ENCODE data around the gene TCF7L2.

The TCF7L2 gene

GRCh38 chr10:112949875-112950507, at the start of gene TCF7L2:
Gene TCF7L2, plus strand, starts transcription at chr10:112950247. Its CDS starts 510 bp downstream, at chr10:112950757.
- peak; percentile 97 for DNase-seq (ENCODE audit: low spot score)

- DNase-seq (ENCODE audit: low spot score) = no peak
Measured at GRCh38 chr10:112902730-112903129, 47.3 kb upstream of the TCF7L2 start.

GRCh38 chr10:112904000-112904399, 46.0 kb upstream of the TCF7L2 start:
- no peak for DNase-seq (ENCODE audit: low spot score)

- DNase-seq (ENCODE audit: low spot score) = no peak
Measured at GRCh38 chr10:112906945-112907344, 43.1 kb upstream of the TCF7L2 start.

GRCh38 chr10:112907893-112908292, 42.2 kb upstream of the TCF7L2 start:
- DNase-seq (ENCODE audit: low spot score) = no peak

GRCh38 chr10:112911206-112911605, 38.8 kb upstream of the TCF7L2 start:
- no peak for DNase-seq (ENCODE audit: low spot score)

GRCh38 chr10:112912410-112912928, 37.6 kb upstream of the TCF7L2 start:
- DNase-seq (ENCODE audit: low spot score) = no peak

- no peak for DNase-seq (ENCODE audit: low spot score)
Measured at GRCh38 chr10:112913255-112913654, 36.8 kb upstream of the TCF7L2 start.

GRCh38 chr10:112913661-112914287, 36.3 kb upstream of the TCF7L2 start:
- DNase-seq (ENCODE audit: low spot score) = no peak

GRCh38 chr10:112914288-112914952, 35.6 kb upstream of the TCF7L2 start:
- DNase-seq (ENCODE audit: low spot score) = no peak

GRCh38 chr10:112915590-112916572, 34.2 kb upstream of the TCF7L2 start:
- no peak for DNase-seq (ENCODE audit: low spot score)

- no peak for DNase-seq (ENCODE audit: low spot score)
Measured at GRCh38 chr10:112917681-112918080, 32.4 kb upstream of the TCF7L2 start.

- no peak for DNase-seq (ENCODE audit: low spot score)
Measured at GRCh38 chr10:112918771-112919170, 31.3 kb upstream of the TCF7L2 start.

- DNase-seq (ENCODE audit: low spot score) = no peak
Measured at GRCh38 chr10:112919721-112920120, 30.3 kb upstream of the TCF7L2 start.

- no peak for DNase-seq (ENCODE audit: low spot score)
Measured at GRCh38 chr10:112926906-112927688, 22.9 kb upstream of the TCF7L2 start.

GRCh38 chr10:112927980-112928379, 22.1 kb upstream of the TCF7L2 start:
- DNase-seq (ENCODE audit: low spot score) = no peak

- DNase-seq (ENCODE audit: low spot score) = no peak
Measured at GRCh38 chr10:112932658-112933057, 17.4 kb upstream of the TCF7L2 start.

- no peak for DNase-seq (ENCODE audit: low spot score)
Measured at GRCh38 chr10:112934193-112934592, 15.9 kb upstream of the TCF7L2 start.

GRCh38 chr10:112938808-112939482, 11.1 kb upstream of the TCF7L2 start:
- DNase-seq (ENCODE audit: low spot score) = no peak

- DNase-seq (ENCODE audit: low spot score) = no peak
Measured at GRCh38 chr10:112945811-112946210, 4.2 kb upstream of the TCF7L2 start.

Data from pons (tissue), 1 donor.